CD4-positive, alpha-beta T cell treated with Interleukin-4 for 4 hours (primary cell): ENCODE data around the gene PGAM4.
"Not testable (repeated sequence)": the region's sequence is repeated elsewhere in the genome, so short reads cannot be mapped to it uniquely, and the experiment has no call there.

ENCODE experiments used
- DNase-seq: peaks from one replicate; pipeline ENCODE4 v3.0.0-alpha.2; 2020

The PGAM4 gene

DNA sequence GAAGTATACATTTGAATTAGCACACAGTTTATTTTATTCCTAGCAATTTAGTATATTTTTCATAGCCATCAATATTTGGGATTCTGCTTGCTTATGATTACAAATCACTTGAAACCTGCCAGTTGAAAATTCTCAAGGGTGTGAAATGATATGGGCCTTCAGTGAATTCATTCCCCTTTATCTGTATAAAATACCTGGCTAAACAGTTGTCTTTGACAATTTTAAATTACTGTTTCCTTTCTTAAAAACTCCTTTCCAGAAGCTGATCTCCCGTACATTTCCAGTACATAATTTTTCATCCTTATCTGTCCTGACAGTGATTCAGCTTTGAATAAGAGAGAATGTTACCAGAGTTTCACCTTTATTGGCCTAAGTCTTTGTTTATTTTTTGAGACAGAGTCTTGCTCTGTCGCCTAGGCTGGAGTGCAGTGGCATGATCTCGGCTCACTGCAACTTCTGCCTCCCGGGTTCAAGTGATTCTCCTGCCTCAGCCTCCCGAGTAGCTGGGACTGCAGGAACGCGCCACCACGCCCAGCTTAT lies 45.0 kb downstream of the PGAM4 start:
- no peak for DNase-seq

DNA sequence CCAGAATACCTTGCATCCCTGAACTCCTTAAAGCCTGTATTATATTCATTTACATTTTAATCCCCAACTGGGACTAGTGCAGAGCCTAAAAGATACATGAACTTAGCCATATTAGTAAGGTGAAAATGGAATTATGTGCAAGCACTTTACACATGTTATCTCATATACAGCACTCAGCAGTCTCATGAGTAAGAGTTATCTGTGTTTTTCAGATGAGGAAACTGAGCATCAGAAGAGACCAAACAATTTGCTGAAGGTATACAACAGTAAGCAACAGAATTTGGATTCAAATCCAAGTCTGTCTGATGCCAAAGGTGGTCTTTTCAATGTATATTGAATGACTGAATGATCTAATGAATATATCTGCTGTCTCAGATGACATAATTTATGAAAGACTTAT lies 46.7 kb downstream of the PGAM4 start:
- DNase-seq, result no peak

DNA sequence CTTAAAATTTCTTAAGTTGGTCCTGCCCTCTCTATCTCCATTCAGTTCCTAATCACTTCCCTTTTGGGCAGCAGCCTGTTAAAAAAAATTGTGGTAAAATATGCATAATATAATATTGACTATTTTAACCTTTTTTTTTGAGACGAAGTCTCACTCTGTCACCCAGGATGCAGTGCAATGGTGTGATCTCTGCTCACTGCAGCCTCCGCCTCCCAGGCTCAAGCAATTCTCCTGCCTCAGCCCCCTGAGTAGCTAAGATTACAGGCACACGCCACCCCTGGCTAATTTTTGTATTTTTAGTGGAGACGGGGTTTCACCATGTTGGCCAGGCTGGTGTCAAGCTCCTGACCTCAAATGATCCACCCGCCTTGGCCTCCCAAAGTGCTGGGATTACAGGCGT lies 50.1 kb downstream of the PGAM4 start:
- DNase-seq, result not testable (repeated sequence)

DNA sequence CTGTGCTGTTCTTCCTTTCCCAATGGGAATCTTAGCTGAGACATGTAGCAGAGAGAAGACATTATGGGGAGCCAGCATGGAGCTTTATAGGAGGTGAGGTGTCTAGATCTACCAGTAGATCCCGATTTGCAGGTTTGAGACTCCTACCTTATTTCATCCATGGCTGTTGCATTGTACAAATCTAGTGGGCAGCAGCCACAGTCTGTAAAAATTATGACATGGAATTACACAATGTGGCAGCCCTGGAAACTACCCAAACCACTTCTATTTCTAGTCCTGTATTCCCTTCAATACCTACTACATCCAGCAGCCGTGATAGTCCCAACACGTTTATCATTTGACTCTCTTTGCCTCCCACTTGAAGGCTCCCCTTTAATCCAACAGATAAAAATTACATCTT lies 50.9 kb downstream of the PGAM4 start:
- no peak for DNase-seq
